Measurements from ENCODE around the gene PARP3. TPM values are rescaled to one million over a fixed set of nuclear protein-coding genes. Genes with fewer than 3 reads are reported as not detected.

PARP3 gene
- total RNA-seq, 2 donors from 2014 or later = 10.9 to 21.4 TPM

GRCh38 chr3:51940648-51941462, 1.3 kb upstream of the PARP3 start:
- Histone ChIP-seq H3K36me3 (peaks cover 13% of the 10 kb centered on the region), H3K4me1 (ENCODE audit: control insufficient read depth in 1 of 2, low read depth in 2 of 2) (peaks cover 12 to 27% of the 10 kb centered on the region in 2 donors), H3K27me3 (replicated peaks; ENCODE audit: insufficient read depth) (no peaks in the 10 kb centered on the region), H3K4me3 (peak overlapping the region; percentile 86), H3K9me3 (no peaks in the 10 kb centered on the region), H3K27ac (peak overlapping the region in 1 of 2 donors; percentile 67)
- DNase-seq (ENCODE audit: low spot score) = no peak
- no peak for TF ChIP-seq CTCF (IDR thresholded peaks at IDR 0.05)
- peak; percentile 1 for ATAC-seq (ENCODE audit: insufficient number of reproducible peaks, low FRiP score, low read depth)

- Histone ChIP-seq H3K4me3 (peak overlapping the region; percentile 86), H3K36me3 (peaks cover 7% of the 10 kb centered on the region), H3K9me3 (no peaks in the 10 kb centered on the region), H3K27ac (peak overlapping the region; percentile 47 to 67), H3K27me3 (replicated peaks; ENCODE audit: insufficient read depth) (no peaks in the 10 kb centered on the region), H3K4me1 (ENCODE audit: control insufficient read depth in 1 of 2, low read depth in 2 of 2) (peaks cover 12 to 27% of the 10 kb centered on the region in 2 donors)
- ATAC-seq (ENCODE audit: insufficient number of reproducible peaks, low FRiP score, low read depth) (peak; percentile 0), DNase-seq (ENCODE audit: low spot score) (no peak)
- no peak for TF ChIP-seq CTCF (IDR thresholded peaks at IDR 0.05)
These were observed 733 bp upstream of the PARP3 start for GRCh38 chr3:51941463-51941797.

GRCh38 chr3:51942603-51943450, 664 bp downstream of the PARP3 start:
- Histone ChIP-seq H3K36me3 (no peaks in the 10 kb centered on the region), H3K4me1 (ENCODE audit: control insufficient read depth in 1 of 2, low read depth in 2 of 2) (peaks cover 12 to 27% of the 10 kb centered on the region in 2 donors), H3K27me3 (replicated peaks; ENCODE audit: insufficient read depth) (no peaks in the 10 kb centered on the region), H3K27ac (peak overlapping the region; percentile 94 to 98), H3K9me3 (no peaks in the 10 kb centered on the region), H3K4me3 (peak overlapping the region; percentile 86)
- DNase-seq (ENCODE audit: low spot score) = no peak
- TF ChIP-seq CTCF (IDR thresholded peaks at IDR 0.05) = no peak
- ATAC-seq (ENCODE audit: insufficient number of reproducible peaks, low FRiP score, low read depth) = peak; percentile 32

GRCh38 chr3:51943451-51944391, 1.6 kb downstream of the PARP3 start:
- H3K36me3 ChIP-seq = no peaks in the 10 kb centered on the region
- ATAC-seq (ENCODE audit: insufficient number of reproducible peaks, low FRiP score, low read depth) = no peak
- H3K9me3 ChIP-seq = no peaks in the 10 kb centered on the region
- DNase-seq (ENCODE audit: low spot score) = no peak
- no peak for TF ChIP-seq CTCF (IDR thresholded peaks at IDR 0.05)
- H3K4me3 ChIP-seq = peak overlapping the region; percentile 86
- no peaks in the 10 kb centered on the region for H3K27me3 ChIP-seq (replicated peaks; ENCODE audit: insufficient read depth)
- peak overlapping the region; percentile 94 to 98 for H3K27ac ChIP-seq
- peaks cover 12 to 27% of the 10 kb centered on the region in 2 donors for H3K4me1 ChIP-seq (ENCODE audit: control insufficient read depth in 1 of 2, low read depth in 2 of 2)
